NCI-H1092 (cell line): ENCODE results near the gene IFNL4.
"Not testable (repeated sequence)": the region's sequence is repeated elsewhere in the genome, so short reads cannot be mapped to it uniquely, and the experiment has no call there.

ENCODE experiments used
- DNase-seq: peaks from one replicate; lab custom pipeline; 2025; lab: John Stamatoyannopoulos, UW

Gene IFNL4

GRCh38 chr19:39248806-39249205, at the start of gene IFNL4:
Gene IFNL4, minus strand, starts transcription at chr19:39248856.
- no peak for DNase-seq

GRCh38 chr19:39297931-39298634, 49.4 kb upstream of the IFNL4 start:
- DNase-seq: no peak

GRCh38 chr19:39296906-39297305, 48.2 kb upstream of the IFNL4 start:
- DNase-seq: no peak

- DNase-seq: no peak
Measured at GRCh38 chr19:39296055-39296645, 47.5 kb upstream of the IFNL4 start, which contains the start of gene IFNL1. Gene IFNL1, plus strand, starts transcription at chr19:39296407. Its CDS starts 15 bp downstream, at chr19:39296422.

- DNase-seq: no peak
Measured at GRCh38 chr19:39293394-39293793, 44.7 kb upstream of the IFNL4 start.

GRCh38 chr19:39284032-39284431, 35.4 kb upstream of the IFNL4 start:
- DNase-seq: no peak

GRCh38 chr19:39282021-39282420, 33.4 kb upstream of the IFNL4 start:
- no peak for DNase-seq

- no peak for DNase-seq
Measured at GRCh38 chr19:39277598-39277997, 28.9 kb upstream of the IFNL4 start.

GRCh38 chr19:39276740-39277139, 28.1 kb upstream of the IFNL4 start:
- no peak for DNase-seq

- no peak for DNase-seq
Measured at GRCh38 chr19:39275578-39275977, 26.9 kb upstream of the IFNL4 start.

GRCh38 chr19:39273859-39274258, 25.2 kb upstream of the IFNL4 start:
- not testable (repeated sequence) for DNase-seq

GRCh38 chr19:39270036-39270871, 21.6 kb upstream of the IFNL4 start:
- DNase-seq: no peak

- DNase-seq: not testable (repeated sequence)
Measured at GRCh38 chr19:39269369-39269768, 20.7 kb upstream of the IFNL4 start.

GRCh38 chr19:39268531-39269223, 20.0 kb upstream of the IFNL4 start:
- DNase-seq: not testable (repeated sequence)

- not testable (repeated sequence) for DNase-seq
Measured at GRCh38 chr19:39268085-39268484, 19.4 kb upstream of the IFNL4 start, which contains the start of gene IFNL2. Gene IFNL2, plus strand, starts transcription at chr19:39268396. Its CDS starts 173 bp downstream, at chr19:39268569.

- no peak for DNase-seq
Measured at GRCh38 chr19:39265321-39265916, 16.8 kb upstream of the IFNL4 start.

- DNase-seq: no peak
Measured at GRCh38 chr19:39264306-39265290, 15.9 kb upstream of the IFNL4 start.

- DNase-seq: no peak
Measured at GRCh38 chr19:39263912-39264305, 15.3 kb upstream of the IFNL4 start.

- DNase-seq: no peak
Measured at GRCh38 chr19:39262496-39262895, 13.8 kb upstream of the IFNL4 start.

- no peak for DNase-seq
Measured at GRCh38 chr19:39261704-39262103, 13.0 kb upstream of the IFNL4 start.
